ENCODE data around the gene OR2C1.
A peak's percentile ranks its signal among the peaks of the same experiment; 100 is the strongest.

The OR2C1 gene

GRCh38 chr16:3388325-3388724 is 32.6 kb downstream of the OR2C1 start:
- no peak for DNase-seq (ENCODE audit: low read depth)
- no peak overlapping the region for H3K4me3 ChIP-seq (ENCODE audit: low read length)

GRCh38 chr16:3389663-3390338 is 34.1 kb downstream of the OR2C1 start:
- DNase-seq (ENCODE audit: low read depth), result no peak
- H3K4me3 ChIP-seq (ENCODE audit: low read length), result no peak overlapping the region
- TF ChIP-seq, protein P1, sequence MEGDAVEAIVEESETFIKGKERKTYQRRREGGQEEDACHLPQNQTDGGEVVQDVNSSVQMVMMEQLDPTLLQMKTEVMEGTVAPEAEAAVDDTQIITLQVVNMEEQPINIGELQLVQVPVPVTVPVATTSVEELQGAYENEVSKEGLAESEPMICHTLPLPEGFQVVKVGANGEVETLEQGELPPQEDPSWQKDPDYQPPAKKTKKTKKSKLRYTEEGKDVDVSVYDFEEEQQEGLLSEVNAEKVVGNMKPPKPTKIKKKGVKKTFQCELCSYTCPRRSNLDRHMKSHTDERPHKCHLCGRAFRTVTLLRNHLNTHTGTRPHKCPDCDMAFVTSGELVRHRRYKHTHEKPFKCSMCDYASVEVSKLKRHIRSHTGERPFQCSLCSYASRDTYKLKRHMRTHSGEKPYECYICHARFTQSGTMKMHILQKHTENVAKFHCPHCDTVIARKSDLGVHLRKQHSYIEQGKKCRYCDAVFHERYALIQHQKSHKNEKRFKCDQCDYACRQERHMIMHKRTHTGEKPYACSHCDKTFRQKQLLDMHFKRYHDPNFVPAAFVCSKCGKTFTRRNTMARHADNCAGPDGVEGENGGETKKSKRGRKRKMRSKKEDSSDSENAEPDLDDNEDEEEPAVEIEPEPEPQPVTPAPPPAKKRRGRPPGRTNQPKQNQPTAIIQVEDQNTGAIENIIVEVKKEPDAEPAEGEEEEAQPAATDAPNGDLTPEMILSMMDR (conservative IDR thresholded peaks at IDR 0.05; ENCODE audit: low read length), result no peak

More at GRCh38 chr16:3388325-3388724, 32.6 kb downstream of the OR2C1 start:
- TF ChIP-seq, protein P1 (conservative IDR thresholded peaks at IDR 0.05; ENCODE audit: low read length), result no peak

DNA sequence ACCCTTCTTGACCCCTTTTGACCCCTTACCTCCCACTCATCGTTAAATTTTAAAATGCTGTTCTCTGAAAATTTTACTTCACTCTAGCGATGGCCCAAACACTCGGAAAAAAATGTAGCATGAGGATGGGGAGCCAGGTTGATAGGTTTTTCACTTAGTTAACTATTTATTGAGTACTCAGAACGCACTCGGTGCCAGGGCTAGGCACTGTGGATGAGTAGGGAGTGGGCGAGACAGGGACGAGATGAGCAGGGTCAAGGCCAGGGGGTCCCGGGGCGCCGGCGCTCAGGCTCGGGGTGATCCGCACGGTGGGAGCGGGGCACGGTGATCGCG is 44.7 kb downstream of the OR2C1 start:
- H3K4me3 ChIP-seq (ENCODE audit: low read length), result peak overlapping the region; percentile 90
- TF ChIP-seq, protein P1 (conservative IDR thresholded peaks at IDR 0.05; ENCODE audit: low read length), result no peak
- no peak for DNase-seq (ENCODE audit: low read depth)

DNA sequence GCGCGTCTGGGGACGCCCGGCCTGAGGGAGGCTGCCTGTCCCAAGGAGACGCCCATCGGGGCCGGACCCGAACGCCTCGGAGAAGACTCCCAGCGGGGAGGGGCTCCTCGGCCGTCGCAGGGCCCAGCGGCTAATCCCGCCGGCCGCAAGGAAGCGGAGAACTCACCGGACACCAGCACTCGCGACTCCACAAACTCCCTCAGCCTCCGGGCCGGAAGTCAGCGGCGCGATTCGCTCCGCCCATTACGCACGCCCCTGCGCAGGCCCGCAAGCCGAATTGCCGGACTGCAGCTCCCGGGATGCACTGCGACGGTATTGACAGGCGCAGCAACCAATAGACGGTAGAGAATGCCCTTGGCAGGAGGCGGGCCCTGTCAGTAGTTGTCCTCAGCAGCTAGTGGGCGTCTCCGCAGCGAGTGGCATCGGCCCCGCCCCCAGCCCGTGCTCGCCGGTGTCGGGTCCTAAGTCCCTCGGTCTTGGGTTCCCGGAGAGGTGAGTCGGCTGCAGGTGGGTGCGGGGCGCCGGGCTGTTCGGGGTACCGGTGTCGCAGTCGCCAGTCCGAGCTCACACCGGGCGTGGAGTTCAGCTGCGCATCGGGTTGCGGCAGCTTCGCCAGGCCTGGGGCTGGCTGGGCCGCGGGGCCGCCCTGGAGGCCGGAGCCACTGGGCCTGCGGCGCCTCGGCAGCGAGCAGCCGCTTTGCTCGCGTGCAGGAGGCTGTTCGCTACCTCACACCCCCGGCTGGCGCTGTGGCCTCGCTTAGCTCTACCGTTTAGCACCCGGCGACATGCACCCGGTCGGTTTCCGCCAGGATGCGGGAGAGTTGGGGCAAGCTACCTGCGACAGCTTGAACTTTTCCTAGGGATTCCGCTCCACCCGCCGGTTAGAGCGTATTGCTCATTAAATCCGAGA is 45.3 kb downstream of the OR2C1 start, which contains the start of the genes ZNF174 and ZSCAN32:
Gene ZNF174 (plus strand): TSS at position 437 of the 910 bp plus-strand sequence. CDS start 790 bp downstream, outside the sequence.
Gene ZSCAN32 (minus strand): TSS at position 226 of the 910 bp plus-strand sequence. CDS start 3,447 bp downstream, outside the sequence.
- peak within 1 kb of the TSS; percentile 90 for H3K4me3 ChIP-seq (ENCODE audit: low read length)
- peak; percentile 99 for DNase-seq (ENCODE audit: low read depth)
- TF ChIP-seq, protein P1 (conservative IDR thresholded peaks at IDR 0.05; ENCODE audit: low read length), result no peak; the same call in 1 of the 2 replicates

DNA sequence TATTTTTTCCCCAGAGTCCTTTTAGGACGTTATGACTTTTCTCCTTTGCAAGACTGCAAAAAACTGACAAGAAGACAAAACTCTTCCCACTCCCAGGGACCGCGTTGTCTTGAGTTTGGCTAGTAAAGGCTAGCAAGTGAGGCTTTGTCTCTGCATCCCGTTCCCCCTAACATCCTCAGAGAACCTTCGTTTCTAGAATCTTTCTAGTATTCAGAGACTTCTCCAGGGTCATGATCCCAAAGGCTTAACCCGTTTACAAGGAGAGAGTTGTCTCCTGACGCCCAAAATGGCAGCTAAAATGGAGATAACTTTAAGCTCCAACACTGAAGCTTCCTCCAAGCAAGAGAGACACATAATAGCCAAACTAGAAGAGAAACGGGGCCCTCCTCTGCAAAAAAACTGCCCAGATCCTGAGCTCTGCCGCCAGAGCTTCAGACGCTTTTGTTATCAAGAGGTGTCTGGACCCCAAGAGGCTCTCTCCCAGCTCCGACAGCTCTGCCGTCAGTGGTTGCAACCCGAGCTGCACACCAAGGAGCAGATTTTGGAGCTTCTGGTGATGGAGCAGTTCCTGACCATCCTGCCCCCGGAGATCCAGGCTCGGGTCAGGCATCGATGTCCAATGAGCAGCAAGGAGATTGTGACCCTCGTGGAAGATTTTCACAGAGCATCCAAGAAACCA is 46.2 kb downstream of the OR2C1 start:
- H3K4me3 ChIP-seq (ENCODE audit: low read length), result peak overlapping the region; percentile 90
- TF ChIP-seq, protein P1 (conservative IDR thresholded peaks at IDR 0.05; ENCODE audit: low read length), result no peak
- peak; percentile 9 for DNase-seq (ENCODE audit: low read depth)

Data from AG10803 (cell line).